PC-3 (cell line): ENCODE results near the gene KCNJ10.

ENCODE experiments used
- EZH2 ChIP-seq: fragments of 300-600 bp; sonication (generic); IDR thresholded peaks from one replicate; pipeline ENCODE4 v1.6.1; 2017; ENCODE audit warnings: antibody characterized with exemption, mild to moderate bottlenecking, low read length; ENCODE audit not compliant: unreplicated experiment
- EZH2phosphoT487 ChIP-seq: fragments of 300-600 bp; sonication (generic); IDR thresholded peaks from 2 replicates; pipeline ENCODE4 v1.6.1; 2018; ENCODE audit warnings: mild to moderate bottlenecking, antibody characterized with exemption, low read length, borderline replicate concordance
- TF ChIP-seq, protein P1 (sequence below): fragments of 300-600 bp; sonication (generic); conservative IDR thresholded peaks from 2 replicates; pipeline ENCODE4 v1.5.1; 2017; ENCODE audit warnings: antibody characterized with exemption, low read depth, mild to moderate bottlenecking, low read length

DNA sequence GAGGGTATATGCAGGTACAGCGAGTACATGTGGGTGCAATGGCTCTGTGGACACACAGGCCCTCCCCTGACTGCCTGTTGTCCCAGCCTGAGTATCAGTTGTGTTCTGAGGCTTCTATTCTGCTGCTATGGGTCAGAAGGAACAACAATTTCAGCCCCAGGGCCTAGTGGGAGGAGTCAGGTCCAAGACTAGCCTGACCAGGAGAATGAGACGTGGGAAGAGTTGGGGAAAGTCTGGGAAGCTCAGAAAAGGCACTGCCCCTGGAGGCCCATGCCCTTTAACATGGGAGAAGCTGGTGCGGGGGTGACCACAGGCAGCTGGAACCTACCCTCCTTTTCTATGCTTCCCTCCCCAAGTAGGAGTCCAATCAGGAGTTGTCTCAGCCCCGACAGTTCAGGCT lies 20.8 kb upstream of the KCNJ10 start:
- TF ChIP-seq, protein P1, sequence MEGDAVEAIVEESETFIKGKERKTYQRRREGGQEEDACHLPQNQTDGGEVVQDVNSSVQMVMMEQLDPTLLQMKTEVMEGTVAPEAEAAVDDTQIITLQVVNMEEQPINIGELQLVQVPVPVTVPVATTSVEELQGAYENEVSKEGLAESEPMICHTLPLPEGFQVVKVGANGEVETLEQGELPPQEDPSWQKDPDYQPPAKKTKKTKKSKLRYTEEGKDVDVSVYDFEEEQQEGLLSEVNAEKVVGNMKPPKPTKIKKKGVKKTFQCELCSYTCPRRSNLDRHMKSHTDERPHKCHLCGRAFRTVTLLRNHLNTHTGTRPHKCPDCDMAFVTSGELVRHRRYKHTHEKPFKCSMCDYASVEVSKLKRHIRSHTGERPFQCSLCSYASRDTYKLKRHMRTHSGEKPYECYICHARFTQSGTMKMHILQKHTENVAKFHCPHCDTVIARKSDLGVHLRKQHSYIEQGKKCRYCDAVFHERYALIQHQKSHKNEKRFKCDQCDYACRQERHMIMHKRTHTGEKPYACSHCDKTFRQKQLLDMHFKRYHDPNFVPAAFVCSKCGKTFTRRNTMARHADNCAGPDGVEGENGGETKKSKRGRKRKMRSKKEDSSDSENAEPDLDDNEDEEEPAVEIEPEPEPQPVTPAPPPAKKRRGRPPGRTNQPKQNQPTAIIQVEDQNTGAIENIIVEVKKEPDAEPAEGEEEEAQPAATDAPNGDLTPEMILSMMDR = no peak
- no peak for TF ChIP-seq EZH2
- no peak for TF ChIP-seq EZH2phosphoT487
